CD1c-positive myeloid dendritic cell (primary cell): ENCODE data around the gene FAM3A.

Source experiments
- DNase-seq: peaks from one replicate; pipeline ENCODE4 v3.0.0-alpha.2; 2016; ENCODE audit errors: extremely low spot score

The FAM3A gene

GRCh38 chrX:154478728-154479622 lies 37.1 kb downstream of the FAM3A start, which contains the start of gene LAGE3:
LAGE3 (minus strand) TSS chrX:154479281; CDS start chrX:154478915, 366 bp downstream.
- DNase-seq, result peak; percentile 93

GRCh38 chrX:154477891-154478477 lies 38.0 kb downstream of the FAM3A start:
- DNase-seq, result no peak

- DNase-seq, result no peak
These were observed 39.2 kb downstream of the FAM3A start for GRCh38 chrX:154476821-154477220.

GRCh38 chrX:154473683-154474082 lies 42.3 kb downstream of the FAM3A start:
- DNase-seq, result no peak

GRCh38 chrX:154472685-154473632 lies 43.1 kb downstream of the FAM3A start:
- DNase-seq, result no peak

- DNase-seq, result no peak
These were observed 44.0 kb downstream of the FAM3A start for GRCh38 chrX:154471839-154472684.

GRCh38 chrX:154470914-154471568 lies 45.0 kb downstream of the FAM3A start:
- DNase-seq, result no peak

GRCh38 chrX:154470434-154470833 lies 45.6 kb downstream of the FAM3A start:
- DNase-seq, result no peak

- no peak for DNase-seq
These were observed 46.2 kb downstream of the FAM3A start for GRCh38 chrX:154469880-154470279.

GRCh38 chrX:154469114-154469513 lies 46.9 kb downstream of the FAM3A start:
- DNase-seq, result no peak

- no peak for DNase-seq
These were observed 47.8 kb downstream of the FAM3A start for GRCh38 chrX:154468217-154468616.

- DNase-seq, result no peak
These were observed 48.5 kb downstream of the FAM3A start for GRCh38 chrX:154467556-154467955.

GRCh38 chrX:154466907-154467306 lies 49.1 kb downstream of the FAM3A start:
- no peak for DNase-seq

- DNase-seq, result no peak
These were observed 50.0 kb downstream of the FAM3A start for GRCh38 chrX:154466036-154466435.

- DNase-seq, result no peak
These were observed 50.4 kb downstream of the FAM3A start for GRCh38 chrX:154465601-154466000.

- DNase-seq, result no peak
These were observed 51.1 kb downstream of the FAM3A start for GRCh38 chrX:154464806-154465365.

GRCh38 chrX:154463611-154464220 lies 52.3 kb downstream of the FAM3A start:
- no peak for DNase-seq

- DNase-seq, result no peak
These were observed 53.6 kb downstream of the FAM3A start for GRCh38 chrX:154462396-154462795.

- DNase-seq, result no peak
These were observed 55.7 kb downstream of the FAM3A start for GRCh38 chrX:154460326-154460725.

- no peak for DNase-seq
These were observed 56.2 kb downstream of the FAM3A start for GRCh38 chrX:154459832-154460231.
